NCI-H2171 treated with DMSO at 0.1 percent for 48 hours (cell line): ENCODE data around the gene LY86.

Source experiments
- DNase-seq: peaks from one replicate; lab custom pipeline; 2025; lab: John Stamatoyannopoulos, UW

LY86 gene

DNA sequence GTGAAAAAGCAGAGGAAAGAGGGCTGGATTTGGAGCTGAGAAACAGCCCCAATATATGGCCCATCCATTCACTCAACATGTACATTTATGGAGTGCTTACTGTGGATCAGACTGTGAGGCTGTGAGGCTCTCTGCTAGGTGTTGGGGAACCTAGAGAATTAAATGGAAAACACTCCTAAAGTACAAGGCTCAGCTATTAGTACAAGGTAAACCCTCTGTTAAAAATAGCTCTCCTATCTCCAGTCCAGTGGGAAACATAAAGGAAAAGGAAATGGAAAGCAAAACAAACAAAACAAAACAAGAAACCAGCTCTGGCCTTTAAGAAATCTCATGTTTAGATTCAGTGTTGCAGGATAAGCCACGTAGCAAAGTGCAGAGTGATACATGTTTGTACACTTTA is 35.0 kb downstream of the LY86 start:
- no peak for DNase-seq

DNA sequence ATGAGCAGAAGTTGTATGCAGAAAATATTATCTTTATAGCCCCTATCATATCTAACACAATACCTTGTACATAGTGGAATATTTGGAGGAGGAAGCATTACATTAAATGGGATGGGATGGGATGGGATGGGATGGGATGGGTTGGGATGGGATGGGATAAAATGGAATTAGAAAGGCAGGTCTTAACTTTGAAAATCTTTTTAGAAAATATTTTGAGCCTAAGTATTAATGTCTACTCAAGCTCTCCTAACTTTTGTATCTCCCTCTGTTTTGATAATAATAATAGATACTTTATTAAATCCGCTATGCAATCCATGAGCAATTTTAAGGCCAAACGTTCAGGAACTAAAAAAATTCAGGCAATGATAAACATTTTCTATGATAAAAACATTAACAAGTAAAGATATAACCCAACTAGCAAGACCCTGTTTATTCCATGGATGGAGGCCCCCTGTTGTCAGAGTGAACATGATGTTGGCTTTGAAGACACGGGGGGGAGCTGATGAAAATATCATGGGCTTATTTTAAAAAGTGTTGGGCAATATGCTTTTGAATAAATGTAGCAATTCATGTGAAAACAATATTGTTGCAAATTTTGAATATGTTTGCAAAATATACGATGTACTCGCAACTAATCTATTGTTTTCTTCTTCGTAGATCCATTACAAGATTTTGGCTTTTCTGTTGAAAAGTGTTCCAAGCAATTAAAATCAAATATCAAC is 35.9 kb downstream of the LY86 start:
- no peak for DNase-seq

DNA sequence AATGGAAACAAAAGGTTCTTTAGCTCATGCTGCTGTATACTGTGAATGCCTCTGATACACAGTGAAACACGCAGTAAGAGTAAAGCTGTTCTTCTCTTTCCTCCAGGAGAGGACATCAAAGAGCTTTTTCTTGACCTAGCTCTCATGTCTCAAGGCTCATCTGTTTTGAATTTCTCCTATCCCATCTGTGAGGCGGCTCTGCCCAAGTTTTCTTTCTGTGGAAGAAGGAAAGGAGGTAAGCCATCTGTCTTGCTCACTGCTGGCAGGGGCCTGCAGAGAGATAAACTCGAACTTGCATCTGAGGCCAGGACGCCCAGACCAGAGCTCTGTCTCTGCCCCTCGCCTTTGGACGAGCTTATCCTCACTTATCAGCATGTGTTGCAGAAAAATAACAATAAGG is 37.7 kb downstream of the LY86 start:
- peak; percentile 48 for DNase-seq

DNA sequence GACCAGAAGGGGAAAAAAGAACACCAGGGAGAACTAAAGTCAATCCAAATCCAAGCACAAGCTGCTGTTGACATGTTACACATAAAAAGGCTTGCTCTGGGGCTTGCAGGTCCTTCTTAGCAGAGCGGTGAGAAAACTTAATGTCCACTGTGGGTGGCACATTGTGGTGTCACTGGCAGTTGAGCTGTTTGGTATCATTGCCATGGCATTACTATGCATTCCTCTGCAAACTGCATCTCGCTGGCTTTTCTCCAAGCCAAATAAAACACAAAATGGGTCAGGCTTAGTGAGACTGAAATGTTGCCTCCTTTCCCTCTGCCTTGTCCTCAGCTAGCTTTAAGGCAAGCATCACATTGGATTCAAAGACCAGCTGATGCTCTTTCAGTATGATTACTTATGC is 40.9 kb downstream of the LY86 start:
- no peak for DNase-seq

DNA sequence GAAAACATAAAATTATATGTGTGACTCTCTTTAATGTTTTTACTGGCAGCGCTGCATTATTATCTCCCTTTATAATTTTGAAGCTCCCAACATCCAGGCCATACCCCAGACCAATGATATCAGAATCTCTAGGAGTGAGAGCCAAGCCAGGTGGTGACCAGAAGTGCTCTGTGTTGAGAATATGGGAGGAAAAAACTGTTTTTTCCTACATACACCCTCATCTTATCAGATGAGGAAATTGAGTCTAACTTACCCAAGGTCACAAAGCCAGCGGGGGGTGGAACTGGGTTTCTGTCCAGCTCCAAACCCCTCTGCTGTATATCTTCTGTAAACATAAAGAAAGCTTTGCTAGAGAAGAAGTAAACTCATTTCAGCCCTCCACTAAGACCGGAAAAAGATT is 42.5 kb downstream of the LY86 start:
- no peak for DNase-seq

DNA sequence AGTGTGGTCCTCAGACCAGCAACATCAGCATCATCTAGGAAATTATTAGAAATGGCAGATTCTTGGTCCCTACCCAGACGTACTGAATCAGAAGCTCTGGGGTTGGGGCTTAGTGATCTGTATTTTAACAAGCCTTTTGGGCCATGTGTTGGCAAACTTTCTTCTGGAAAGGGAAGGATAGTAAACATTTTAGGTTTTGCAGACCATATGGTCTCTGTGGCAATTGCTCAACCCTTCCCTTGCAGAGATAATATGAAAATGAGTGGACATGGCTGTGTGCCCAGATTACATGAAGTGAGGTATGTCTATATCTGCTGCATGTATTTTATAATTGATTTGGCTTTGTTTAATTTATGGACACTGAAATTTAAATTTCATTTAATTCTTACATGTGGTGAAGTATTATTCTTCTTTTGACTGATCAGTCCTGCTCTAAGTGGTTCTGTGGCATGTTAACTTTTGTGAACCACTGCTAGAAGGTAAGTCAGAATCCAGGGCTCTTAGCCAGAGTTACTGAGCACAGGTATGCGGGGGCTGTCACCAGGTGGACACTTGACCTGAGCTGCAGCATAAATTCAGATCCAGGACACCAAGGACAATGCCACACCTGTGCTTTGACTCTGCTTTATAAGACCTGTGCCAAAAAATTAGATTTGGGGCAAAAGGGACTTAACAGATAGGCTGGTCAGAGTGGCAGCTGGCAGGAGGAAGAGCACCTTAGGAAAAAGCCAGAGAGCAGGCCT is 43.2 kb downstream of the LY86 start:
- DNase-seq: peak; percentile 90

DNA sequence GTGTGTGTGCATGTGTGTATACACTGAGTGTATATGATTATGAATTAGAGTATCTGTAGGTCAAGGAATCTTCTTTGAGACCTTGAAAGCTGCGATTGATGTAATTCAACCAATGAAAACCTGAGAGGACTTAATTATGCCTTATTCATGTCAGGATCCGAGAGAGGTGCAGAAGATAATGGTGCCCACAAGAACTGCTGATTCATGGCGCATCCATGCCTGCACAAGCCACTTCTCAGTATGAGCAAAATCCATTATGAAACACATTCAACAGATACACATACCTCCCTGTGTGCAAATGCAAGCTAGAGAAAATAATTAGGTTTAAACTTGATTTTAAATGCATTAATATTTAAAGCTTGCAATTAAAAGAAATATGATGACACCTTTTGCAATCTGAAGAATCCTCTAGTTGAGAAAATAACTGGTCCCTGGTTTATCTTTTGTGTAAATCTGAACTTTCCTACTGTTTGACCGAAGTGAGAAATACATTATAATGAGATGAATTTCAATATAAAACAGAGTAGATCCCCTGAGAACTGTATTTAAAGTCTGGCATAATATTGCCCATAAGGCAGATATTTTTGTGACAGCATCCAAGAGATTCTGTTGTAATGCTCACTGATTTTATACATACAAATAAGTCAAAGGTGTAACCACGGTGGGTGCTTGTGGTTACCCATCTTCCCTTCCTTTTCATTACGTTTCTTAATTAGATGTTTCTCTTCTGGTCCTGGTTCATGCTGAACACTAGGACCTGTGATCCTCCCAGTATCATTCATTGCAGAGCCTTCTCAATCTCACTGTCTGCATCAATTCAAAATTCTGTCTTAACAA is 45.6 kb downstream of the LY86 start:
- DNase-seq: no peak

DNA sequence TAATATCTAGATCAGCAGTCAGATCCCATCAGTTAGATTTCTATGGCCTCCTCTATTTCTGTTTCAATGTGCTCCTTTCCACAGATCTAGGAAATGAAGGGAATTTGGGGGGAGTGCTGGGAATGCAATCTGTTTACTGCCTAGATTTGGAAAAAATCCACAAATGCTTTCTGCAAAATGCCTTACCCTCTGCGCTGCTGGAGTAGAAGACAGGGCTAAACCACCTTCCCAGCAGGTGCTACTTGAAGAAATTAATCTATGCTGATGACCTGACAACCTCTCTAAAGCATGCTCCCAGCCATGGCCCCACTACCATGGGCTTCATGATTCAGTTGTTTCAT is 46.2 kb downstream of the LY86 start:
- peak; percentile 15 for DNase-seq

DNA sequence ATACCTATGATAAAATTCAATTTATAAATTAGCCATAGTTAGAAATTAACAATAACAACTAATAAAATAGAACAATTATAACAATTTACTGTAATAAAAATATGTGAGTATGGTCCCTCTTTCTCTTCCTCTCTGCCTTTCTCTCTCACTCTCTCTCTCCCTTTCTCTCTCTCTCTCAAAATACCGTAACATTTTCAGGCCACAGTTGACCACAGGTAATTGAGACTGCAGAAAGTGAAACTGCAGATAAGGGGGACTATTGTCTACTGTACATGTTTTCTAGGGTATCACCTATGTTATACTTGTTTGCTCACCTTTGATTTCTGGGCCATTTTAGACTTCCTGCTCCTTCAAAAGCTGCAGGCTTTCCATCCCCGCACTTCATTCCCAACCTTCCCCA is 46.8 kb downstream of the LY86 start:
- no peak for DNase-seq

DNA sequence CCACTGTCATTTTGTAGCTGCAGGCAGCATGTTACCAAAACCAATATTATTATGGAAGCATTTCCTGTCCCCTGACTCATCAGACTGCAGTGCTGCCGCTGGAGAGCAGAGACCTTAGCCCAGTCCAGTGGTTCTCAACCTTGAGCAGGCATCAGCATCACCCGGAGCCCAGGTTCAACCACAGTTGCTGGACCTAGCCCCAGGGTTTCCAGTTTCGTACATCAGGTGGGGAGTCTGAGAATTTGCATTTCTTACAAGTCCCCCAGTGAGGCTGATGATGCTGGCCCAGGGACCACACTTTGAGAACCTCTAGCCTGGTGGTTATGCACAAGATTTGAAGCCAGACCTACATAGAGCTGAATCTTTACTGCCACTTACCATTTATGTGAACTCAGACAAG is 47.3 kb downstream of the LY86 start:
- no peak for DNase-seq

DNA sequence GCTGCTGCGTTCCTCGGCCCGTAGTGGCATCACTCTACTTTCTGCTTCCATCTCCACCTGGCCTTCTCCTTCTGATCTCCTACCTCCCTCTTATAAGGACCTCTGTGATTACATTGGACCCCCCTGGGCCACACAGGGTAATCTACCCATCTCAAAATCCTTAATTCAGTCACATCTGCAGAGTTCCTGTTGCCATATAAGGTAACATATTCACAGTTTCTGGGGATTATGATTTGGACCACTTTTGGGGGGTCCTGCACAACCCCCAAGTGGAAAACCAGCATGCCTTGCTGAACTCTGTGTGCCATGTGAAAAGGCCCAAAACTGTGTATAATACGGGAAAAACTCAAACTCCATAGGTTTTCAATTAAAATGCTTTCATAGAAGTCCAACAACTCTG is 51.1 kb downstream of the LY86 start:
- no peak for DNase-seq

DNA sequence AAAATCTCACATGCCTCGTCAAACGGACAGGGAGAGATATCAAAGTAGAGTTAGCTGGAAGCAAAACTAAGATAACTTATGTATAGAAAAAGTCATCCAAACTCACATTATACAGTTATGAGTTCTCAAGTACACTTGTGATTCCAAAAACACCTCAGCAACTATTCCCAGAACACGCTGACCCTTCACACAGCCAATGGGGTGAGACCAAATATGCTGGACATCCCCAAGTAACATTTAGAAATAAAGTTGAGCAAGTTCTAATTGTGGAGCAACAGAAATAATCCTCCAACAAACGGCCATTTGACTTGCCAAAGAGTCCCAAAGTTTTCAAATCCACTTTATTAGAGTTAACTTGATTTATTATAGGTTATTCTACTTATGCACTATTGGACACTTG is 52.4 kb downstream of the LY86 start:
- no peak for DNase-seq

DNA sequence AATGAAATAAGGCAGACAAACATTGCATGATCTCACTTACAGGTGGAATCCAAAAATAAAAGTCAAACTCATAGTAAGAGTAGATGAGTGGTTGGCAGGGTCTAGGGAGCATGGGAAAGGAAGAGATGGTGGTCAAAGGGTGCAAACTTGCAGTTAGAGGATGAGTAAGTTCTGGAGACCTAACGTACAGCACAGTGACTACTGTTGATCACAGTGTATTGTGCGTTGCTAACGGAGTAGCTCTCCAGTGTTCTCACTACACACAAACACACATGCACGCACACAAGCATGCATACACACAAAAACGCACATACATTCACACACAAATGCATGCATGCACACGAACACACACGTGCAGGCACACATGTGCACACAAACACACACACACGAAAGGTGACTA is 54.9 kb downstream of the LY86 start:
- no peak for DNase-seq

DNA sequence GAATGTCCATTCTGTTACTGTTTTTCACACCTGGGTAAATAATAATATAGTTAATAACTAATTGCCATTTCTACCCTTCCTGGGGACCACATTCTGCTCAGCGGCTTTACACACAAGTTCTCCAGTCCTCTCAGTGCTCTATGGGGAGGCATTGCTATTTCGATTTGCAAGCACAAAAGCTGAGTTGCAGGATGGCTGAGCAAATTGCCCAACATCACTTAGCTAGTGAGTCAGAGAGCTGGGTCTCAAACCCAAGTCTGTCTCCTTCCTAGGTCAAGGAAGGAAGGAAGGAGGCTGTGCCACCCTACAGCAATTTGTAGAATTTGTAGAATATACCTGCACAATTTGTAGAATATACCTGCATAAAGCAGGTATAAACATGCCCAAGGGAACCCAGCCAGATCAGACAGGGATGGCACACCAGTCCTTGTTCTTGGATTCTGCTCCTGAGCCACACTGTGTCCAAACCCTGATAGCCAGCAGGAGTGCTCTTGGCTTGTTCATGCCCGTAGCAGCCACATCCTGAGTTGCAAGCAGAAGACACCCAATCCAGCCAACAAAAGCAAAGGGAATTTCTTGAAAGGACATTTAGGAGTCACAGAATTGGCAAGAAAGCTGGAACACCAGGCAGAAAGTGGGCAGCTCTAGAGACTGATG is 56.9 kb downstream of the LY86 start:
- no peak for DNase-seq

DNA sequence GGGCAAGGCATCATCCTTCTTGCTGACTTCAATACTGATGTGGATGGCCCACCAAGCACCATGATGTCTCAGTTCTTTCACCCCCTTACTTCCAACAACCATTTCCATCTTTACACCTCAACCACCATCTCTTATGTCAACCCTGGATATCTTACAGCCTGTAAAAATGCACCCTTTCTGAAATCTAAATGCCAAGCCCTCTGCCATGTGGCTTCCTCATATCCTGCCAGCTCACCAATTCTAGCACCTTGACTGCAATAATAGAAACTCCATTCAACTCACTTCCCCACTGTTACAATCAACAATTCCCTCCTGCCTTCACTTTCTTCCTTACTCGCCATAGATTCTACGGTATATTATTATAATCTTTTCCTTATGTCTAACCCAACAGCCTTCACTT is 57.9 kb downstream of the LY86 start:
- DNase-seq: no peak

DNA sequence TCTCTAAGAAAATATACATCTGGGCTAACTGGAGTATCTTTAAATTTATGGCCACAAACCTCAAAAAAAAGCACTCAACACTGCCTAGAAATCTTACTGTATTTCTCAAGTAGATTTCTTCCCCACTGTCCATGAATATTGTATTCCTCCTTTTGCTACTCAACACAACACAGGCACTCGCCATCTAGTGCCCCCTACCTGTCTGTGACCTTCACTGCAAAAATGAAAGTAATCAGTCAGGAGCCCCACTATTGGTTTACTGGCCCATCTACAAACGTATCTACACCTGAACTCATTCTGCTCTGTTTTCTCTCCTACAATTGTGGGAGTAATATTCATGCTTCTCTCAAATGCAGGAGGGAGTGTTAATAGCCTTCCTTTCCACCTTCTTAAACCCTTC is 58.3 kb downstream of the LY86 start:
- DNase-seq: no peak

DNA sequence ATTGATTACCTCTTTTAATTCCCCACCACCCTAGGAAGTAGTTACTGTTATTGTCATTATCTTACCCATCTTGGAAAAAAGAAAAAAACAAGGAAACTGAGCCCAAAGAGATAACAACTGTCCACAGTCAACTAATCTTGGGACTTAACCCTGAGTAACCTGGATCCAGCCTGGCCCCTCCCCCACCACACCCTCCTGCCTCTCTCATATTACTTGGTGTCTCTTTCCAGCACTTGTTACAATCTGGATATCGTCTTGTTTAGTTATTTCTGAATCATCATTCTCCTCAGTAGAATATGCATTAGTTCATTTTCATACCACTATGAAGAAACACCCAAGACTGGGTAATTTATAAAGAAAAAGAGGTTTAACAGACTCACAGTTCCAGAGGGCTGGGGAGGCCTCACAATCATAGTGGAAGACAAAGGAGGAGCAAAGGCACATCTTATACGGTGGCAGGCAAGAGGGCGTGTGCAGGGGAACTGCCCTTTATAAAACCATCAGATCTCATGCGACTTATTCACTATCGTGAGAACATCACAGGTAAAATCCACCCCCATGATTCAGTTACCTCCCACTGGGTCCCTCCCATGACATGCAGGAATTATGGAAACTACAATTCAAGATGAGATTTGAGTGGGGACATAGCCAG is 60.3 kb downstream of the LY86 start:
- DNase-seq: no peak

DNA sequence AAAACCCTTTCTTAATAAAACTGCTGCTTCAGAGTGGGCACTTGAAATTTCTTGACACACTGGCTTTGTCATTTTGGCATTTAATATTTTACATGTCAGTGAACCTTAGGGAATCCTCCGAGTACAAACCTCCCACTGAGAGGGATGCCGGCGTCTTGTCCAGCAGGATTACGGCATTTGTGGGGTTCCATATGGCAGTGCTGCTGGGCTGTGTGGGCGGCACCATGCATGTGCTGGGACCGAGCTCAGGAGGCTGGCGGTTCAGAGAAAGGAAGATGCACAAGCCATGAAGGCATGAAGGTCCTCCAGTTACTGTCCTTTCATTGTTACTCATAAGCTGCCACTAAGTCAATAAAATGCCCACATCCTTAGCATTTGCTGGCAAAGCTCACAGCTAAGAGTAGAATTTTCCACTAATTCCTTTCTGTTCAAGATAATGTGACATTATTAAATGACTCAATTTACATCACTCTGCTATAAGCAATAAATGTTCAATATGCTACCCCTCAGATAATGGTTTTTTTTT is 61.4 kb downstream of the LY86 start:
- DNase-seq: no peak

DNA sequence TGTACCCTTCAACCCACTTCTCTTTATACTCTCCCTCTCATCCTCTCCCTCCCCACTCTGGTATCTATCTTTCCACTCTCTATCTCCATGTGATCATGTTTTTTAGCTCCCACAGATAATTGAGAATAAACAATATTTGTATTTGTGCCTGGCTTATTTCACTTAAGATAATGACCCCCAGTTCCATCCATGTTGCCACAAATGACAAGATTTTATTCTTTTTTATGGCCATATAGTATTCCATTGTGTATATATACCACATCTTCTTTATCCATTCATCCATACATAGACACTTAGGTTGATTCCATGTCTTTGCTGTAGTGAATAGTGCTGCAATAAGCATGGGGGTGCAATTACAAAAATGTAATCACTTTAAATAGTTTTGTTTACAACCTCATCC is 62.3 kb downstream of the LY86 start:
- DNase-seq: no peak

DNA sequence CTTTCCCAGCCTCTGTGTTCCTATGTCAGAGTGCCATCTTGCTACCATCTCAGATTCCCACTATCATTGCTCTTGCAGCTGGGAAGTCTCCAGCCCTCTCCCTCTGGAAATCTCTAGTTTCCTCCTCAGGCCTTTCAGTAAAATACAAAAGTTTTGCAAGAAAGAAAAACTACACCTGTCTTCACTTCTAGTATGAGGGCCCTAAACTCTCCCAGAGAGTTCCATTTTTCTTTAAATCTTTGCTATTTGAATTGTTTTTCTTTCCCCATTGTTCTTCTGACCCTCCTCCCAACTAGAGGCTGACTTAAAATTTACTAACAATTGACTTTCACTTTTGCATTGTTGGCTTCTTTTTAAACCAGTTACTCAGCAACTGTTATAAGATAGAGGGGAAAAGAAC is 62.8 kb downstream of the LY86 start:
- DNase-seq: no peak

DNA sequence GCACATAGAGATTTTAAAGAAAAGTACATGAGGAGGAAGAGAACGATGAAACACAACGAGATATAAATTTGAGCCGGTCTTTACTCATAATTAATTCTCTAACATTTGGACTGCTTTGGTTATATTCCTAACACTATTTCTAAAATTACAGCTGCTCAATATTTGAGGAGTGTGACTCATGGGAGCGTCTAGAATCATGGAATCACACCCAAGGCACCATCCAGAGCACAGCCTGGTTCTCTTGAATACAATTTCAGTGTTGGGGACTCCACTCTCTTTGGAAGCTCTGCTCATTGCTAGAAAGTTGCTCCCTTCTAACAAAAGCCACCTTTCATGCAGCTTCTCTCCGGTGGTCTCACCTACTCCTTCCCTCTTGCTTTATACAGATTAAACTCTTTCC is 64.4 kb downstream of the LY86 start:
- DNase-seq: no peak
